Measurements from ENCODE around the gene VEGFA. TPM values are rescaled to one million over a fixed set of nuclear protein-coding genes. Genes with fewer than 3 reads are reported as not detected.

Gene VEGFA
- total RNA-seq, 4 donors from 2014 or later: 36.2 to 91.3 (median 70.4) TPM

GRCh38 chr6:43833996-43834390, 64.0 kb downstream of the VEGFA start:
- TF ChIP-seq CTCF (IDR thresholded peaks at IDR 0.05) (no peak), POLR2A (IDR thresholded peaks at IDR 0.05) (no peak)
- intact Hi-C loops (cut with DNase I; ENCODE audit: low total_unique reads): no loop called here
- no peak overlapping the region for H3K4me3 ChIP-seq (ENCODE audit: low read depth, poor library complexity, severe bottlenecking)
- DNase-seq (ENCODE audit: low spot score in 2 of 2): no peak
- 90 to 94% methylated on average over 9 of the region's 9 CpGs for WGBS, 2 donors

- 88 to 97% methylated on average over 5 of the region's 5 CpGs for WGBS, 2 donors
- H3K4me3 ChIP-seq (ENCODE audit: low read depth, poor library complexity, severe bottlenecking): no peak overlapping the region
- no peak for DNase-seq (ENCODE audit: low spot score in 2 of 2)
- intact Hi-C loops (cut with DNase I; ENCODE audit: low total_unique reads): no loop called here
- TF ChIP-seq POLR2A (IDR thresholded peaks at IDR 0.05) (no peak), CTCF (IDR thresholded peaks at IDR 0.05) (no peak)
These were observed 64.6 kb downstream of the VEGFA start for GRCh38 chr6:43834528-43835155.

- no peak for TF ChIP-seq POLR2A (IDR thresholded peaks at IDR 0.05)
- intact Hi-C loops (cut with DNase I; ENCODE audit: low total_unique reads): no loop called here
- WGBS, 2 donors: 87 to 89% methylated on average over 8 of the region's 8 CpGs
- H3K4me3 ChIP-seq (ENCODE audit: low read depth, poor library complexity, severe bottlenecking): no peak overlapping the region
- no peak for DNase-seq (ENCODE audit: low spot score in 2 of 2)
These were observed 65.9 kb downstream of the VEGFA start for GRCh38 chr6:43835872-43836419.

Other genes with a start within 250 kb of the VEGFA start
- gene XPO5, start 194.2 kb upstream of the VEGFA start, total RNA-seq: 10 to 100 TPM; 24.0 to 30.4 (median 27.3) TPM
- 10 to 100 TPM; 13.0 to 28.2 (median 15.7) TPM for gene POLH, start 194.0 kb upstream of the VEGFA start, total RNA-seq
- 10 to 100 TPM; 31.1 to 39.9 (median 36.0) TPM for gene GTPBP2, start 140.9 kb upstream of the VEGFA start, total RNA-seq
- gene MAD2L1BP, start 134.4 kb upstream of the VEGFA start, total RNA-seq: 10 to 100 TPM; 20.8 to 31.1 (median 27.7) TPM
- gene RSPH9, start 125.2 kb upstream of the VEGFA start, total RNA-seq: under 1 TPM in 2 of 4 donors, not detected in 2; 0.17 to 0.42 TPM
- 10 to 100 TPM; 42.5 to 56.2 (median 50.9) TPM for gene MRPS18A, start 82.4 kb upstream of the VEGFA start, total RNA-seq

All from lower leg skin (tissue), 4 donors.